Stimulated activated CD8-positive, alpha-beta memory T cell treated with anti-CD3 and anti-CD28 coated beads, Interleukin-7, amount 100 ng/mL, for 1 hour (primary cell): ENCODE data around the gene FOXRED1.
"Not testable (repeated sequence)": the region's sequence is repeated elsewhere in the genome, so short reads cannot be mapped to it uniquely, and the experiment has no call there.

Experiments used
- DNase-seq, 2 donors: peaks; one replicate each; pipeline ENCODE4 v3.0.0-alpha.2; 2020; ENCODE audit warnings: low read depth in 2 of 2

The FOXRED1 gene

DNA sequence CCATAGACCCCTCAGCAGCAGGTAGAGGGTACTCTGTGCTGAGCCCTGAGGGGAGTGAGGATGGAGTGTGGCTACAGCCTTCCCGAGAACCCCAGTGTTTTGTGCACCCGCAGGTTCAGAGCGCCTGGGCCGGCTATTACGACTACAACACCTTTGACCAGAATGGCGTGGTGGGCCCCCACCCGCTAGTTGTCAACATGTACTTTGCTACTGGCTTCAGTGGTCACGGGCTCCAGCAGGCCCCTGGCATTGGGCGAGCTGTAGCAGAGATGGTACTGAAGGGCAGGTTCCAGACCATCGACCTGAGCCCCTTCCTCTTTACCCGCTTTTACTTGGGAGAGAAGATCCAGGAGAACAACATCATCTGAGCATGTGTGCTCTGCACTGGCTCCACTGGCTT is 8.4 kb downstream of the FOXRED1 start:
- DNase-seq: no peak

DNA sequence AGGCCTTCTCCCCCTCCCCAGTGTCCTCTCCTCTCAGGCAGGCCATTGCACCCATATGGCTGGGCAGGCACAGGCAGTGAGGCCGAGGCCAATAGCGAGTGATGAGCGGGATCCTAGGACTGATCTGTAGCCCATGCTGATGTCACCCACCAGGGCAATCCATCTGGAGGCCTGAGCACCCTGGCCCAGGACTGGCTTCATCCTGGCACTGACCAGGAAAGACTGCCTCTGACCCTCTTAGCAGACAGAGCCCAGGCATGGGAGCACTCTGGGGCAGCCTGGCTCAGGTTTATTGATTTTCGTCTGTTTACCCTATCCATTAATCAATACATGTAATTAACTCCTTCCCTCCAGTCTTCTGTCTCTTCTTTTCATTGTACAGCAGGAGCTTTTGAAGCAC is 8.8 kb downstream of the FOXRED1 start:
- DNase-seq: no peak

DNA sequence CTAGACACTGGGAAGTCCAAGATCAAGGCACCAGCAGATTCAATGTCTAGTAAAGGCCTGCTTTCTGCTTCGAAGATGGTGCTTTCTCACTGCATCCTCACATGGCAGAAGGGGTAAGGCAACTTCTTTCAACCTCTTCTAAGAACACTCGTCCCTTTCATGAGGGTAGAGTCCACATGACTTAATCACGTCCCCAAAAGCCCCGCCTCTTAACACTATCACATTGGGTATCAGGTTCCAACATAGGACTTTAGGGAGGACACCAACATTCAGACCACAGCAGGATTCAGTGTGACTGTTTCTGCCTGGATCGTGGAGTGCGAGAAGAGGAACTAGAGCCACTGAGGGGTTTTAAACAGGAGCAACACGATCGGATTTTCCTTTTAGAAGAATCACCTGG is 10.2 kb downstream of the FOXRED1 start:
- no peak for DNase-seq

DNA sequence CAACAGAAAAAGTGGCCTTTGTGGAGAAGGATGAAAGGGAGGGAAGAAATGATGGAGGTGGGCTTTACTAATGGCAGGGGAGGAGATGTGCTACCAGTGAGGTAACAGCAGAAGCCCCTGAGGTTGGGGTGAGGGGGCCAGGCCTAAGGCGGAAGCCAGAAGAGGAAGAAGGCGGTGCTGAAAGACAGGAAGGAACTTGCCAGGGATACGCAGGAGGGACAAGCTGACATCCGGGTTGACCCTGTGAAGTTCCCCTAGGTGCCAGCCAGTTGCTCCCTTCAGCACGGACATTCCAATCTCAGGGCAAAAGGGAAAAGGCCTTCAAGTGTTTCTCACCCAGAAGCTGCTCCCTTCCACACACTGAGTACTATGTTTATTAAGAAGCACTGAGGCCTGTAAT is 11.6 kb downstream of the FOXRED1 start:
- DNase-seq: no peak

DNA sequence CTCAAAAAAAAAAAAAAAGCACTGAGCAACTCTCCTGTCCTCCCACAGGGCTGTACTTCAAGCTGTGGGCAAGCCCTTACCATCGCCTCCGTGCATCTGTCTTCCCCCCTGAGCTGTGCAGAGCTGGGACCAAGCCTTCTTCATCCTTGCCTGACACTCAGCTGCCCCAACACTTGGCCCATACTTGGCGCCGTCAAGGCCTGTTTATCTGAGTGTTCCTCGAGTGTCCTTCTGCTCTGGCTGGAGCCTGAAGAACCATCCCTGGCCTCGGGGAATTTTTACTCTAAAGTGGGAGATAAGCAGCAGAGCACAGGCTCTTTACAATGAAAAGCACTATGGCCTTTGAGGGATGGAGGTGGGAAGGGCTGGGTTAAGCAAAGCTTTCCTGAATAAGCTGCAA is 12.3 kb downstream of the FOXRED1 start:
- DNase-seq: no peak

DNA sequence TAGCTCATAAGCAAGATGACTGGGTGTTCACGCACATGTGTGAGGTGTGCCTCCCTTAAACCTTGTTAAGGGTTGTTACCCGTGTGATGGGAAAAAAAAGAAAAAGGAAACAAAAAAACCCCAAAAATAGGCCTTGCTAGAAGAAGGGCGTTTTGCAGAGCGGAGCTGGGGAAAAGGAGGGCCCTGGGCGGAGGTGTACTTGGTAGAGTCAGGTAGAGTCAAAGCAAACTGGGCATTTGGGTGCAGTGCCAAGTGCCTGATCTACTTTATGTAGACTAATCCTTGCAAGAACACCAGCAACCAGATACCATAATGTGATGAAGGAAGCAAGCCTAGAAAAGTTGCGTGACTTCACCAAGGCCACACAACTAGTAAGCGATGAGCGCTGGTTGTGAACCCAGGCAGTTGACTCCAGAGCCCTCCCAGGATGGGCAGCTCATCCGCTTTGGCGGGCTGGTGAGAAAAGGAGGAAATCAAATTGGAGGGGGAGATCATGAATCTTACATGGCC is 12.8 kb downstream of the FOXRED1 start:
- DNase-seq: no peak

DNA sequence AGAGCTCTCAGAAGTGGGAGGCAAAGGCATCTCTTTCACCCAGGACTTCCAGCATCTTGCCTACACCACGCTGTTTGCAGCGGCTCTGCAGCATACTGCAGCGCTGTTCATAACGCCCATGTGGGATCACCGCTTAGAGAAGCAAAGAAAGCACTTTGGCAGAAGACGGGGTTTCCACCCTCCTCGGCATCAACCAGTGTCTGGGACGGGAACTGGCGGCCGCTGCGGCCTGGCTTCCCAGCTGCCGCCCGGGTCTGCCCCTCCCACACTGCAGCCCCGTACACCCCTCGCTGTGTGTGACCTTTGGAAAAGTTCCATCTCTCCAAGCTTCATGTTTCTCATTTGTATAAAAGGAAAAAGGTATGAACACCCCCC is 13.4 kb downstream of the FOXRED1 start:
- DNase-seq: no peak

DNA sequence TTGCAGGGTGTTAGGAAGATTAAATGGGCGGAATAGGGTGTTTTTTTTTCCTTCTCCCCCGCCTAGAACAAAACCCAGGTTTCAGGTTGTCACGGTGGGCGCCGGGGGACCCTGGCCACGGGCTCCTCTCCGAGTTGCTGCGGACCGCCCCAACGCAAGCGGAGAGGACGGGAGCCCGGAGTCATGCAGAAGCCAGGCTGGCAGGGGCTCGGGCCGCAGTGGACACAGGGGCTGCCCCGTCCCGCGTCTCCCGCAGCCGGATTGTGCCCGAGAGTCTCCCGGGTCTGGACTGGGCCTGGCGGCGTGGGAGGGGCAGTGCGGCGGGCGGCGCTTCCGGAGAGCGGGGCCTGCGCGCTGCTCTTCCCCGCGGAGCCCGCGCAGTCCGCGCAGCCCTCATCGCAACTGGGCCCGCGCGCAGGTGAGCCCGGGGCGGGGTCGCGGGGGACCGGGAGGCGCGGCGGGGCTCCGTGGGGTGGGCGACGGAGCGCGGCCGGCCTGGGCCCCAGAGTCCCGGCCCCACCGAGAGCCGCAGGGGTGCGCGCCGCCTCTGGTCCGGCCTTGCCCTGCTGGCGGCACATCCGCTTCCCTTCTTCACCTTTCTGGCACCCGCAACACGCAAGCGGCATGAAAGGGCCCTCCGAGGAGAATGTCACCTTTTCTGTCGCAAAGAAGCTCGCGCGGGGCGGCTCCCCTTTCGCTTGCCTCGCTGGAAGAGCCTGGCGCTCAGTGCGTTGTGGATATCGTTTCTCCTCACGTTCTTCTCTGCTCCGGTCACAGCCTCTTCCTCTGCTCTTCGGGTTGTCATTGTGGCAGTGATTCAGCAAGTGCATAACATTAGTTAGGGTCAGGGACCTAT is 14.0 kb downstream of the FOXRED1 start, which contains the start of gene TIRAP:
TIRAP (plus strand) TSS at position 358 of the 856 bp plus-strand sequence. CDS start 7,802 bp downstream, outside the sequence.
- peak in 1 of 2 donors; percentile 11 for DNase-seq

DNA sequence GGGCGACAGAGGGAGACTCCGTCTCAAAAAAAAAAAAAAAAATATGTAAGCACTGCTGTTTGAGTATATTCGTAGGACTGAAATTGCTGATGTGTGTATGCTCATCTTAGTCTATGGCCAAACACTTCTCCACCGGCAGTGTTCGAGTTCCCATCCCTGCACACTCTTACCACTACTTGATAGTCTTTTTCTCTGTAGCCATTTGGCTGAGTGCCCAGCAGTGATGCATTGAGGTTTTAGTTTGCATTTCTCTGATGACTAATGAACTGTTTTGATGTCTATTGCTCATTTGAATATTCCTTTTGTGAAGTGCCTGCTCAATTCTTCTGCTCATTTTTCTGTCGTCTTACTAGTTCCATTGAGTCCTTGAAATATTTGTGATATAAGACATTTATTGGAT is 15.9 kb downstream of the FOXRED1 start:
- DNase-seq: peak; percentile 67 to 72

DNA sequence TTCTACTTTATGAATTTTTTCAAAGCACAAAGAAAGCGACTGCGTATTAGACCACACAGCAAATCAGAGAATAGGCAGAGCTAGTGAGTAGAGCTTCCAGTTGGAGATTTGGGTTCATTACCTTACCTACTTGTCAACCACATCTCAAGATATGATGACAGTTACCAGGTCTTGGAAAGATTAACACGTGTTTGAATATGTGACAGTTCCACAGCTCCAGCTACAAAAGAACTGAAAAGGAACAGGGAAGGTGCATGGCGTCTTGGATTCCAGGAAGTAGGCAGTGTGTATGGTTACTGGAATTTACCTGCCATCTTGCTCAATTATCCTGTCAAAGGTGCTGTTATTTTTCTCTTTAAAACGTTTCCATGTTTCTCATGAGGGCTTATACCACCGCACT is 19.3 kb downstream of the FOXRED1 start:
- DNase-seq: no peak

DNA sequence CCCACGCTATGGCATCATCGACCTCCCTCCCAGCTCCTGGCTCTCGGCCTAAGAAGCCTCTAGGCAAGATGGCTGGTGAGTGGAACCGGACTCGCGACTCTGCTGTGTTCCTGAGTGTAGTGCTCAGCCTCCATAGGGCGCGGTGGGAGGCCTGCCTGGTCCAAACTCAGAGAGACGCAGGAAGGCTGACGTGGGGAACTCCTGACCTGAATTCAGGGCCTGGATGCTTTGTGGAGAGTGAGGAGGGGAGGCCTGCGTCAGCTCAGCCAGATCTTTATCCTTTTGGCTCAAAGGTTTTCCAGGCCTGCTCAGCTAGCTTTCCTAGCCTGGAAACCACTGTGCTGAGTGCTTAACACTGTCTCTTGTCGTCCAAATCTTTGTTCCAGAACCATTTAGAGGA is 21.9 kb downstream of the FOXRED1 start:
- no peak for DNase-seq

DNA sequence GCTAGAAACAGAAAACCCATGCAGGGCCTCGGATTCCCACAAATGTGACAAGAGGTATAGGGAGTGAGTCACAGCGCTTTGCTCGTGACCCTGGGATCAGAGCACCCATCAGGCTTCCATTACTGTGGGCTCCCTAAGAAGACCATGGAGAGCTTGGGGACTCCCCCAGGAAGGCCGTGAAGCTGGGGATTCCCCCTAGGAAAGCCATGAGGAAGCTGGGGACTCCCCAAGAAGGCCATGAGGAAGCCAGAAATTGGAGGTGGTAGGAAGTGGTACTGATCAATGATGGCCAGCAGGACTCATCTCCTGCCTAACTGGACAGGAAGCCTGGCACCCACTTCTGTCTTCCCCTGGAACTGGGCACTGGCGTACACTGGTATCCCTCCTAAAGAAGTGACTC is 24.8 kb downstream of the FOXRED1 start:
- no peak for DNase-seq

DNA sequence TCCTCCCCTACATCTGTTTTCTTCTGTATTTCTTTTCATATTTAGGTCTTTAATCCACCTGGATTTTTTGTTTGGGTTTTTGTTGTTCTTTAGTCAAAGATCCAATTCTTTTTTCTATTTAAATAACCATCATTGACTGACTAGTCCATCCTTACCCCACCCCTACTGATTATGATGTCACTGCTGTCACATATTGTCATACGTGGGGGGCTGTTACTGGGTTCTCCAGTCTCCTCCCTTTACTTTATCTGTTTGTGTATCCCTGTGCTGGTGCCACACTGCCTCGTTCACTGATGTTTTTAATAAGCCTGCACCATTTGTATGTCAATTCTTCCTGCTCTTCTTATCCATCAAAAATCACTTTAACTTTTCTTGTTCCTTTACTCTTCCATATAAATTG is 28.1 kb downstream of the FOXRED1 start:
- DNase-seq: no peak

DNA sequence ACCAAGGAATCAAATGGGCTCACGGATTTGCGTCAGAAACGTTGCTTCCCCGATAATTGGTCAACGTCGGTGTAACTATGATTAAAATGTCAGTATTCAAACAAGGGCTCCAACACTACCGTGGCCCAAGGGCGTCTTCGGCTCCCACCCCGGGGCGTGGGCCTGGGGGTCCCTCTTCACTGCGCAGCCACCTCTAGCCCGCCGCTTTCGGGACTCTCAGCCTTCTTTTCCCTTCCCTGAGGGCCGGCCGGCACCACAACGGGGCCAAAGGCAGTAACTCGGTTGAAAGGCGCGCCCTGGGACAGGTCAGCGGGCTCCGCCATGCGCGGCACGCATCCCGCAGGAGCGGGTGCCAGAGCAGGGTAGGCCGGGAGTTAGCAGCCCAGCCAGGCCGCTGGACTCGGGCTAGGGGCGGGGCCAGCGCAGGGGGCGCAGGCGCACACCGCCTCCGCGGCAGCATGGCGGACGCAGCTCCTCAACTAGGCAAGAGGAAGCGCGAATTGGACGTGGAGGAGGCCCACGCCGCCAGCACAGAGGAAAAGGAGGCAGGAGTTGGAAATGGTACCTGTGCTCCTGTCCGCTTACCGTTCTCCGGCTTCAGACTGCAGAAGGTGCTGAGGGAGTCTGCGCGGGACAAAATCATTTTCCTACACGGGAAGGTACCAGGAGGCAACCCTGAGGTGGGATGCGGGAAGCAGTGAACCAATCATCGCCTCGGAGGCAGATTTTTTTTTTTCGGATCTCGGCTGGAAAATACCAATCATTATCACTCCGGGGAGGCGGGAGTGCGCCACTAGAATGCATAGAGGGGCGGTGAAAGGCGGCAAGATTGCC is 34.9 kb downstream of the FOXRED1 start, which contains the start of gene DCPS:
DCPS (plus strand) TSS at position 438 of the 834 bp plus-strand sequence; CDS start at position 459, 21 bp downstream.
- DNase-seq: peak; percentile 64 to 70

DNA sequence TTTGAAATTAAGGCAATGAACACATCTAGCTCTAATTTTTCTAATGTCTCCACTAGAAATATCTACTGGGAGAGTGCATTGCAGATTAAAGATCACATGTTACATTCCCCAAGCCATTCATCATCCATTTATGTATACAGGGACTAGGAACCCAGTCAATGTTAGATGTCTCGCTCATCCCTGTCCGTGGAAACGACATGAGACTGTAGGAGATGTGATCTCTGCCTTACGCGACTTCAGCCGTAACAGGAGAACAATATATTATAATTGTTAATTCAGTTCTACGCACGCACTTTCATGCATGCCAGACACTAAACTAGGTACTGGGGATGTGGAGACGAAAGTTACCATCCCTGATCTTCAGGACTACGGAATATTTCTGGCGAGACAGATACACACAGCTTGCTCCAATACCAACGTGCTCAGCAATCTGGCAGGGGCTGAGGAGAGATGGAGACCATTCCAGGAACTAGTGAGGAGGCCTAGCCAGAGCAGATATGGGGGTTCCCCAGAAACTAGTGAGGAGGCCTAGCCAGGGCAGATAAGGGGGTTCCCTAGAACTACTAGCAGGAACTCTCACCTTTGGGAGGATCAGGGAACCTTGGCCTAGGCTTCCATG is 35.6 kb downstream of the FOXRED1 start:
- DNase-seq: no peak

DNA sequence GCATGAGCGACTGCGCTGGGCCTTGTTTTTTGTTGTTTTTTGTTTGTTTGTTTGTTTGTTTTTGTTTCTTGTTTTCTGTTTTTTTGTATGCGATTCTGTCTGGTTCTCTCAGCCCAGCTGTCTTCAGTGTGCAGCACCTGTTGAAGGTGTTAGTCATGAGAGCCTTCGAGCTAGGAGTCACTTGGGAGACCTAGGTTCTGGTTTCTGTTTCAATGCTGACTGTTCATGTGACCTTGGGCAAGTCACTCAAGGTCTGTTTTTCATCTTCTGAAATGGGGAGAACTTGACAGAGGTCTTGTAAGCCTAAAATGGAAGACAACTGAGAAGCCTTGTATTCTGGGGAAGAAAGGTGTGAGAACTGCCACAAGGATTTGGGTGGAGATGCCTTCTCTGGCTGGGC is 36.7 kb downstream of the FOXRED1 start:
- DNase-seq: no peak

DNA sequence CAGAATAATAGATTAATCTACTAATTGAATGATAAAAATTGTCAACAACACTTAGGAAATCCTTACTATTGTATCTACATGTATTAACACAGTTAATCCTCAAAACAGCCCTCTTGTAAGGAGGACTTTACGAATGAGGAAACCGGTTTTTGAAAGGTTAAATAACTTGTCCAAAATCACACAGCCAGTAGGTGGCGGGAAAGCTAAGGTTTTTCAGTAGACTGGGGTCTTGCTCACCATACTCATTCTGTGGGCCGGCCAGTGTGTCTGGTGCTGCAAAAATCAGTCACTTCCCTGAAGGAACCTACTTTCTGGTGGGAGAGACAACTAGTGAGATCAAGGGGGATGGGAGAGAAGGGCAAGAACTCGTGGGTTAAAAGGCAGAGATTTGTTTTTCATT is 38.8 kb downstream of the FOXRED1 start:
- DNase-seq: no peak

DNA sequence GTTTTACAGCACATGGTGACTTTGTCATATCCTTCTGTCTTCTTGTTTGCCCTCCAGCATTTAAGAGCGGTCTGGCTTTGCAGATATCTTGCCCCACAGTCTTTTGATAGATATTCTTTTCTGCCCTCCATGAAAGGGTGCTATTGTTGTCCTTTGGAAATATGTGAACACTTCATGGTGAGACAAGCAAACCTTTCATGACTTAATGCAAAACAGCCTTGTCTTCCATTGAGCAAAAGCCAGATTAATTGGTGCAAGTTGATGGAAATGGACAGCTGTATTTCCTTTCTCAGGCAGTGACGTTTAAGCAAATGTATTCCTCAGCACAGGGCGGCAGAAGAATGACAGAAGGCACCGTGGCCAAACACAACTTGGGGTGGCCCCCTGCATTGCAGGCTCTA is 39.3 kb downstream of the FOXRED1 start:
- DNase-seq: no peak

DNA sequence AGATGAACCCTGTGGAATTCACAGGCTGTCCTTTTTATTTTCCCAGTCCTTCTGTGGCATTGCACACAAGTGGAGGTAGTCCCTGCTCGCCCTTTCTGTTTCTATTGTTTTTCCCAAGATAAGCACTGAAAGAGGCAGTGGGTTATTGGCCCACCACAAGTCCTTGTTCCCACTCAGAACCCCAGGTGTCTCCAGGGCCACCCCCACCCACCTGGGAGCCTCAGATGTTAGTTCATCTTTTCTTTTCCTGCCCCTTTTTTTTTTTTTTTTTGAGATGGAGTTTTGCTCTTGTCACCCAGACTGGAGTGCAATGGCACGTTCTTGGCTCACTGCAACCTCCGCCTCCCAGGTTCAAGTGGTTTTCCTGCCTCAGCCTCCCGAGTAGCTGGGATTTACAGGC is 39.8 kb downstream of the FOXRED1 start:
- not testable (repeated sequence) for DNase-seq

DNA sequence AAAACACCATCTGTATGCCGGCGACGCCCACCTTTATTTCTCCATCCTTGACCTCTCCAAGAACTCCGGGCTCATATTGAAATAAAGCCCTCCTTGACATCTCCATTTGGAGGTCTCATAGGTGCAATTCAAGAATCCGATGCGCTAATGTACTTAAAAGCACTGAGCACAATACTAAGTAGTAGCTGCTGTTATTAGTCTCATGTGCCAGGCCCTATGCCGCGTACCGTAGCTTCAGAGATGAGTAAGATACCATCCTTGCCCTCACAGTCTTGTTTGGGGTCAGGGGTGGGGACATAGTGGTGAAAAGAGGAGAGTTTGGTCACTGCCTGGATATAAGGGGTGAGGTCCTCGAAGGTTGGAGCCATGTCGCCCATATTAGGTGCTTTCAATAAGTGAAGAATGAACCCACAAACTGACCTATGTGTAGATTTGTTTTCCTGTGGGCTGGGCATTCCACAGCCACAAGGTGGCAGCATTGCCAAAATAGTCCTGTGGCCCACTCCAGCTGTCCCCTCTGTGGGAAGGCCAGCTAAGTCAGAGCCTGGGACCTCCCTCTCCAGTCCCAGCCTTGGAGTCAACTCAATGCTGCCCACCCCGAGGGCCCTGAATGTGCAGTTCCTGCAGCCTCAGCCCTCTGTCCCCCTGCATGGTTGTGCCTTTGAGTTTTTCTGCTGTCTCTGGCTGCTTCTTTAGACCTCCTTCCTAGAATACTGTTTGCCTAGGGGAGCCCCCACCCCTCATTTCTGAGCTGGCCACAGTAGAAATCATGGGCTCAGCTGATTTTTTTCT is 41.4 kb downstream of the FOXRED1 start:
- DNase-seq: peak in 1 of 2 donors; percentile 36

DNA sequence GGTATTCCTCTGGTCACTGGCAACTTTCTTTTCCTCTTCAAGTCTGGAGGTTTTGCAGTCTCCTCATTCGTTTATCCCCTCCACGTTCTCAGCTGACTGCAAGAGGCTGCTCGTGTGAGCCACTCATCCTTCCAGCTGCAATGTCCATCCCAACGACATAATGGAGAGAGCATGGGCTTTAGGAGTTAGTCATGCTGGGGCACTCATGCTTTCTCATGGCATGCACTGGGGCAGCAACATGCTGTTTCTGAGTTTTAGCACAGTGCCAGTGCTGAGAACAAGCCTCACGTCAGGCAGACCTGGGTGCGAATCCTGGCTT is 42.0 kb downstream of the FOXRED1 start:
- no peak for DNase-seq
